Activated CD4-positive, alpha-beta T cell treated with anti-CD3 and anti-CD28 coated beads, Interleukin-2, amount 50 U/mL, for 1 hour (primary cell): ENCODE measurements around the gene CDC5L.
"Not testable (repeated sequence)": the region's sequence is repeated elsewhere in the genome, so short reads cannot be mapped to it uniquely, and the experiment has no call there.

Experiments used
- DNase-seq: peaks from one replicate; pipeline ENCODE4 v3.0.0-alpha.2; 2020

CDC5L gene

GRCh38 chr6:44422531-44422930, 35.0 kb downstream of the CDC5L start:
- no peak for DNase-seq

- no peak for DNase-seq
These were observed 35.8 kb downstream of the CDC5L start for GRCh38 chr6:44423306-44423705.

GRCh38 chr6:44425951-44426350, 38.4 kb downstream of the CDC5L start:
- no peak for DNase-seq

- DNase-seq = no peak
These were observed 41.2 kb downstream of the CDC5L start for GRCh38 chr6:44428682-44429081.

GRCh38 chr6:44430326-44430725, 42.8 kb downstream of the CDC5L start:
- no peak for DNase-seq

- DNase-seq = peak; percentile 41
These were observed 43.7 kb downstream of the CDC5L start for GRCh38 chr6:44431118-44431725.

GRCh38 chr6:44432227-44432626, 44.7 kb downstream of the CDC5L start:
- DNase-seq = no peak

- no peak for DNase-seq
These were observed 45.2 kb downstream of the CDC5L start for GRCh38 chr6:44432726-44433125.

GRCh38 chr6:44435500-44435899, 48.0 kb downstream of the CDC5L start:
- DNase-seq = no peak

GRCh38 chr6:44438827-44439226, 51.3 kb downstream of the CDC5L start:
- no peak for DNase-seq

GRCh38 chr6:44439270-44440045, 52.0 kb downstream of the CDC5L start:
- DNase-seq = no peak

- DNase-seq = no peak
These were observed 53.8 kb downstream of the CDC5L start for GRCh38 chr6:44441091-44441855.

GRCh38 chr6:44442236-44442635, 54.7 kb downstream of the CDC5L start:
- no peak for DNase-seq

GRCh38 chr6:44442833-44443444, 55.4 kb downstream of the CDC5L start:
- DNase-seq = no peak

- DNase-seq = no peak
These were observed 57.3 kb downstream of the CDC5L start for GRCh38 chr6:44444853-44445252.

GRCh38 chr6:44446626-44447300, 59.3 kb downstream of the CDC5L start:
- no peak for DNase-seq

GRCh38 chr6:44449181-44449580, 61.7 kb downstream of the CDC5L start:
- DNase-seq = not testable (repeated sequence)

- no peak for DNase-seq
These were observed 64.5 kb downstream of the CDC5L start for GRCh38 chr6:44451803-44452695.

- no peak for DNase-seq
These were observed 65.2 kb downstream of the CDC5L start for GRCh38 chr6:44452725-44453124.

- DNase-seq = no peak
These were observed 65.6 kb downstream of the CDC5L start for GRCh38 chr6:44453146-44453545.

- DNase-seq = no peak
These were observed 66.7 kb downstream of the CDC5L start for GRCh38 chr6:44454198-44454597.
